GM10847 (cell line): Measurements from ENCODE around the gene CFAP100.

Source experiments
- POLR2A ChIP-seq: IDR thresholded peaks from 2 replicates; pipeline ENCODE4 v1.6.1; 2011; ENCODE audit not compliant: insufficient read length; ENCODE audit errors: extremely low read depth

Gene CFAP100

GRCh38 chr3:126476166-126477060 lies 81.7 kb downstream of the CFAP100 start:
- no peak for TF ChIP-seq POLR2A

- no peak for TF ChIP-seq POLR2A
Observed at GRCh38 chr3:126477061-126477380, 82.3 kb downstream of the CFAP100 start.

- no peak for TF ChIP-seq POLR2A
Observed at GRCh38 chr3:126478581-126479310, 84.0 kb downstream of the CFAP100 start.

- no peak for TF ChIP-seq POLR2A
Observed at GRCh38 chr3:126479642-126480041, 84.9 kb downstream of the CFAP100 start.

- TF ChIP-seq POLR2A, result no peak
Observed at GRCh38 chr3:126480206-126480605, 85.5 kb downstream of the CFAP100 start.

GRCh38 chr3:126480861-126481260 lies 86.2 kb downstream of the CFAP100 start:
- TF ChIP-seq POLR2A, result no peak

- TF ChIP-seq POLR2A, result no peak
Observed at GRCh38 chr3:126481808-126482502, 87.2 kb downstream of the CFAP100 start.

- TF ChIP-seq POLR2A, result no peak
Observed at GRCh38 chr3:126482503-126483255, 88.0 kb downstream of the CFAP100 start.

GRCh38 chr3:126483321-126483761 lies 88.6 kb downstream of the CFAP100 start:
- no peak for TF ChIP-seq POLR2A

- TF ChIP-seq POLR2A, result no peak
Observed at GRCh38 chr3:126484148-126484547, 89.4 kb downstream of the CFAP100 start.

GRCh38 chr3:126484662-126485061 lies 90.0 kb downstream of the CFAP100 start:
- no peak for TF ChIP-seq POLR2A

- no peak for TF ChIP-seq POLR2A
Observed at GRCh38 chr3:126485176-126485897, 90.6 kb downstream of the CFAP100 start.

GRCh38 chr3:126485956-126486355 lies 91.2 kb downstream of the CFAP100 start:
- TF ChIP-seq POLR2A, result no peak
